Middle frontal gyrus (tissue), 1 donor: ENCODE data around the gene ARHGAP44.
A peak's percentile ranks its signal among the peaks of the same experiment; 100 is the strongest.

Experiments used
- DNase-seq: peaks from one replicate; pipeline ENCODE4 v3.0.0-alpha.2; 2015; ENCODE audit warnings: low spot score; ENCODE audit errors: extremely low spot score

The ARHGAP44 gene

GRCh38 chr17:12896180-12896785 is 107.0 kb downstream of the ARHGAP44 start:
- DNase-seq: no peak

- no peak for DNase-seq
Measured at GRCh38 chr17:12898110-12898509, 108.8 kb downstream of the ARHGAP44 start.

- DNase-seq: no peak
Measured at GRCh38 chr17:12899604-12900003, 110.3 kb downstream of the ARHGAP44 start.

GRCh38 chr17:12900474-12900873 is 111.2 kb downstream of the ARHGAP44 start:
- no peak for DNase-seq

- no peak for DNase-seq
Measured at GRCh38 chr17:12902046-12902445, 112.7 kb downstream of the ARHGAP44 start.

- DNase-seq: no peak
Measured at GRCh38 chr17:12907477-12907876, 118.2 kb downstream of the ARHGAP44 start.

GRCh38 chr17:12909046-12909445 is 119.7 kb downstream of the ARHGAP44 start:
- DNase-seq: no peak

- no peak for DNase-seq
Measured at GRCh38 chr17:12909511-12909910, 120.2 kb downstream of the ARHGAP44 start.

GRCh38 chr17:12911239-12911638 is 121.9 kb downstream of the ARHGAP44 start:
- no peak for DNase-seq

- DNase-seq: no peak
Measured at GRCh38 chr17:12917399-12917798, 128.1 kb downstream of the ARHGAP44 start.

- DNase-seq: peak; percentile 32
Measured at GRCh38 chr17:12918142-12918541, 128.8 kb downstream of the ARHGAP44 start.

- no peak for DNase-seq
Measured at GRCh38 chr17:12922120-12922519, 132.8 kb downstream of the ARHGAP44 start.

- no peak for DNase-seq
Measured at GRCh38 chr17:12924614-12925013, 135.3 kb downstream of the ARHGAP44 start.

- DNase-seq: no peak
Measured at GRCh38 chr17:12927001-12927400, 137.7 kb downstream of the ARHGAP44 start.

GRCh38 chr17:12927541-12928425 is 138.5 kb downstream of the ARHGAP44 start:
- no peak for DNase-seq

- DNase-seq: no peak
Measured at GRCh38 chr17:12928736-12929135, 139.4 kb downstream of the ARHGAP44 start.

- DNase-seq: no peak
Measured at GRCh38 chr17:12936501-12936900, 147.2 kb downstream of the ARHGAP44 start.

- no peak for DNase-seq
Measured at GRCh38 chr17:12940699-12941098, 151.4 kb downstream of the ARHGAP44 start.

GRCh38 chr17:12947047-12947446 is 157.7 kb downstream of the ARHGAP44 start:
- no peak for DNase-seq

- no peak for DNase-seq
Measured at GRCh38 chr17:12952012-12952411, 162.7 kb downstream of the ARHGAP44 start.

- peak; percentile 6 for DNase-seq
Measured at GRCh38 chr17:12953156-12953555, 163.9 kb downstream of the ARHGAP44 start.

GRCh38 chr17:12955521-12955920 is 166.2 kb downstream of the ARHGAP44 start:
- DNase-seq: no peak

GRCh38 chr17:12958786-12959185 is 169.5 kb downstream of the ARHGAP44 start:
- DNase-seq: no peak
